Measurements from ENCODE around the gene FYN. TPM values are rescaled to one million over a fixed set of nuclear protein-coding genes. Genes with fewer than 3 reads are reported as not detected.
A peak's percentile ranks its signal among the peaks of the same experiment; 100 is the strongest.

Gene FYN
- total RNA-seq, 2 donors from 2014 or later: 87.0 to 94.7 TPM

- intact Hi-C loops (cut with DNase I): loop anchor here in 1 of 2 donors (10.0 kb wide), 1 partner anchor 60 kb away; the partner anchor contains the start of gene TRAF3IP2
- DNase-seq (ENCODE audit: low spot score): no peak
Observed at GRCh38 chr6:111664565-111665030, 208.7 kb downstream of the FYN start.

DNA sequence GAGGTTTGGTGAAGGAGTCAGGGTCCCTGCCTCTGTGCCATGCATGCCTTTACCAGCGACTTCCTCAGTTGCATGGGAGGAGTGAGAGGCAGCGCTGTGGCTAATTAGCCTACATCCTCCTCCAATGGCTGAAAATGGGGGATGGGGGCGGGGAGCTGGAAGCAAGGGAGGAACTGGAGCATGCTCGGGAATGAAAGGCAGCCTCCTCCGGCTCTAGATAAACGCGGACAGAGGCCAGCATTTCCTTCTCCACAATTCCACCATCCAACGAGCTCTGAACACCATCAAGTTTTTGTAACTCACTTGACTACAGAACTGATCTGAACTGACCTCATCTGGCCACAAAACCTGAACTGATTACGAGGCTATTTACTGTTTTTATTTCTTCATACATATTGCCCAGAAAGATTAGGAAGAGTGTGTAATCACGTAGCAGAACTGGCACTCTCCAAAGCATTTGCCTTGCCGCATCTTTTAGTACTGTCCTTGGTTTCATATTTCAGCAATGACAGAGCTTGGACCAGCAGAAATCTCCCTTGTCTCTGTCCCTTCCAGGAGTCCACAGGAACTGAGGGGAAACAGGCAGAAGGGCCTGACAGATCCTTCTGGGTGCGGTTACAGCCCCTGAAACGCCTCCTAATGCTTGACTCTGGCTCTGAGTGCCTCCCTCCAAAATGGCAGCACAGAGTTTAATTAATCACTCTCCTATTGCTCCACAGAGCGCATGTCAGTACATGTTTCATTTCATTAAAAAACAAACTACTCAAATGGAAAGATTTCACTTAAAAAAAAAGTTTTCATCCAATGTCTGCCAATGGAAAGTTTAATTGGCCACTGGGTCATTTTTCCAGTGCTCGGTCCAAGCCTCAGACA lies 209.3 kb downstream of the FYN start:
- intact Hi-C loops (cut with DNase I): loop anchor here in 1 of 2 donors (10.0 kb wide), 1 partner anchor 59 kb away; the partner anchor contains the start of gene TRAF3IP2
- DNase-seq (ENCODE audit: low spot score): peak; percentile 86

- intact Hi-C loops (cut with DNase I): loop anchor here in 1 of 2 donors (10.0 kb wide), 1 partner anchor 58 kb away; the partner anchor contains the start of gene TRAF3IP2
- no peak for DNase-seq (ENCODE audit: low spot score)
Observed at GRCh38 chr6:111662794-111663593, 210.3 kb downstream of the FYN start.

- DNase-seq (ENCODE audit: low spot score): no peak
- intact Hi-C loops (cut with DNase I): loop anchor here in 1 of 2 donors (10.0 kb wide), 1 partner anchor 57 kb away; the partner anchor contains the start of gene TRAF3IP2
Observed at GRCh38 chr6:111662072-111662793, 211.0 kb downstream of the FYN start.

DNA sequence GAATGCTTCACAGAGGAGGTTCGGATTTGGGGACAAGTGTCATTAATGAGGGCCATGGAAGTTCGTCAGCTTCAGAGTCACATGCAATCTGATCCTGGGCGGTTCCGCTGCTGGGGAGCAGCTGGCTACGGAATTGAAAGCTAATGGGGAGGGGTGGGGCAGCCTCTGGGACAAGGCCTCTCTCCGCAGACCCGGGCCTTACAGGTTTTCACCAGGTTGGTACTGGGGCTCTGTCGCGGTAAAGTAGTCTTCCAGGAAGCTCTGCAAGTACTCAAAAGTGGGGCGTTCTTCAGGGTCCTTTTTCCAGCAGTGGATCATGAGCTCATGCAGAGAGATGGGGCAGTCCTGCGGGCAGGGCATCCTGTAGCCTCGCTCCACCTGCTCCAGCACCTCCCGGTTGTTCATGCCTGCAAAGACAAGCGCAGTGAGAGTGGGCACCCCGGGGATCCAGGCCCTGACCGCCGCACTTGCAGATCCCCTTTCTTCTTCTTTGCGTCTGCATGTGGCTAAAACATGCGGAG lies 211.7 kb downstream of the FYN start:
- intact Hi-C loops (cut with DNase I): loop anchor here in 1 of 2 donors (10.0 kb wide), 1 partner anchor 57 kb away; the partner anchor contains the start of gene TRAF3IP2

DNA sequence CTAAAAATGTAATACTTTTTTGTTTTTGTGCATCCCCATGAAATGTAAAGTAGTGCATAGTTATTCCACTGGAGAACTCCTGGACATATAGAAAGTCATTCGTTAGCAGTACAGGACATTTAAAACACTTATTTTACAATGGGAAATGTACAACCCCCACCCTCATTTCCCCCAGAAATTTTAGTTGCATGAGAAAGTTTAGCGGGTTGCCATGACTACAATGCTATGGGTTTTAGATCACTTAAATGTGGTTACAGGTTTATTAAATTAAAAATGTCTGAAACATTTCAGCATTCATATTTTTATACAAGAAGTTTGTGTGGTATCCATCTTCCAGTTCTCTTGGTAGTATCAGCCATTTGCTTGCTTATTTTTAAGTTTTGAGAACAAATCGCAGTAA lies 212.7 kb downstream of the FYN start:
- intact Hi-C loops (cut with DNase I): loop anchor here in 1 of 2 donors (10.0 kb wide), 1 partner anchor 56 kb away; the partner anchor contains the start of gene TRAF3IP2
- no peak for DNase-seq (ENCODE audit: low spot score)

More for the DNA sequence above, 211.7 kb downstream of the FYN start:
- DNase-seq (ENCODE audit: low spot score): no peak

DNA sequence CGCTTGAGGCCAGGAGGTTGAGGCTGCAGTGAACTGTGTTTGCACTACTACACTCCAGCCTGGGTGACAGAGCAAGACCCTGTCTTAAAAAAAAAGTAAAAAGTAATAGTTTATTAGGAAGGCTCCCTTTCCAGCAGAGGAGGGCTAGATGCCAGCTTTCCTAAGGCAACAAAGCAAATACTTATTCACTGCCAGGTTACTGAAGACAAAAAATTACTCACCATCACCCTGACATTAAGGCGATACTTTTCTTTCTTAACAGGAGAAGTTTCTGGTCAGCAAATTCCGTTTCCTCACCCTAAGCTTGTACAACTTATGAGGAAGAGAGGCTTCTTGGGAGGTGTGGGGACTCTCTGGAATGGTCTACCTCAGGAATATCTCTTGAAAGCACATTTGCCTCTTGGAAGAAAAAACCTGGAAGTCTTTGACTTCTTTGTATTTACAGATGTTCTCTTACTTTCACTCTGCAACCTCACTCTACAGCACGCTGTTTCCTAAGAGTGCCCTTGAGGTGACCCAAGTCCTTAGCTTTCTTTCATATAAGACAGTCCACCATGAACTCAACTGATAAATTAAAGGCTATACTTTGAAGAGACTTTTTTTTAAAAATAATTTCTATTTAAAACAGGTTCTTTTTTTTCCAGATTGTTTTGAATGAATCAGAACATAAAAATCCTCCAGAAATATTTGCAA lies 214.6 kb downstream of the FYN start:
- DNase-seq (ENCODE audit: low spot score): no peak
- intact Hi-C loops (cut with DNase I): no loop called here

DNA sequence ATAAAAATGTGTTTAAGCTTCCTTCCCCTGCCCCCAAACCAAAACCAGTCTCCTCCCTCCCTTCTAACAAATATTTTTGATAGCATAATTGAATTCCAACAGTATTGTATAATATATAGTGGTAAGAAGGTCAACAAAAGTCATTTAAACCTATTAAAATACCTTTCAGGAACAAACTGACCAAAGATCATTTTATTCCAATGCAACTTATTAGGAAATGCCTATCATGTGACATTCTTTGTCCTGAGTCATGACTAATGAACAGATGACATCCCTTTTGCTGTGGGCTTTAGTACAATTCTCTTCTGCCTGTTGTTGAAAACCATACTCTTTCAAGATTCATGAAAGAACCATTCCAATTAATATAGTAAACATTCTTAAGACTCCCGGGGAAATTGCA lies 216.1 kb downstream of the FYN start:
- intact Hi-C loops (cut with DNase I): no loop called here
- DNase-seq (ENCODE audit: low spot score): no peak

DNA sequence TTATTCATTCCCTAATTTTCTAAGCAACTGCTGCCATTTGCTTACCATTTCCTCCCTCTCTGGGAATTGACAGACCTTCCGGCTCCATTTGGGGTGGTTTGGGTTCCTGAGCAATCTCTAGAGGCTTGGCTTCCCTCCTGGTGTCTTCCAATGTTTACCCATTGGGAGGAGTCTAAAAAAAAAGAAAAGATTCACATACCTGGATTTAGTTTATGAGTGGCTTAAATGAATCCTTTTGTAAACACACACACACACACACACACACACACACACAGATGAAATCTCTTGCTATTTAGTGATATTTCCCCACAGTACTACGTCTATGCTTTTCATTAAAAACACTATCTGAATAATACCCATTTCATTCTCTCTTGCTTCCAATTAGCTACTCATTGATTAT lies 219.3 kb downstream of the FYN start:
- DNase-seq (ENCODE audit: low spot score): no peak
- intact Hi-C loops (cut with DNase I): no loop called here

- intact Hi-C loops (cut with DNase I): no loop called here
Observed at GRCh38 chr6:111653434-111653833, 219.8 kb downstream of the FYN start.

GRCh38 chr6:111652156-111652555 lies 221.1 kb downstream of the FYN start:
- intact Hi-C loops (cut with DNase I): no loop called here
- DNase-seq (ENCODE audit: low spot score): no peak

More at GRCh38 chr6:111653434-111653833, 219.8 kb downstream of the FYN start:
- DNase-seq (ENCODE audit: low spot score): no peak

DNA sequence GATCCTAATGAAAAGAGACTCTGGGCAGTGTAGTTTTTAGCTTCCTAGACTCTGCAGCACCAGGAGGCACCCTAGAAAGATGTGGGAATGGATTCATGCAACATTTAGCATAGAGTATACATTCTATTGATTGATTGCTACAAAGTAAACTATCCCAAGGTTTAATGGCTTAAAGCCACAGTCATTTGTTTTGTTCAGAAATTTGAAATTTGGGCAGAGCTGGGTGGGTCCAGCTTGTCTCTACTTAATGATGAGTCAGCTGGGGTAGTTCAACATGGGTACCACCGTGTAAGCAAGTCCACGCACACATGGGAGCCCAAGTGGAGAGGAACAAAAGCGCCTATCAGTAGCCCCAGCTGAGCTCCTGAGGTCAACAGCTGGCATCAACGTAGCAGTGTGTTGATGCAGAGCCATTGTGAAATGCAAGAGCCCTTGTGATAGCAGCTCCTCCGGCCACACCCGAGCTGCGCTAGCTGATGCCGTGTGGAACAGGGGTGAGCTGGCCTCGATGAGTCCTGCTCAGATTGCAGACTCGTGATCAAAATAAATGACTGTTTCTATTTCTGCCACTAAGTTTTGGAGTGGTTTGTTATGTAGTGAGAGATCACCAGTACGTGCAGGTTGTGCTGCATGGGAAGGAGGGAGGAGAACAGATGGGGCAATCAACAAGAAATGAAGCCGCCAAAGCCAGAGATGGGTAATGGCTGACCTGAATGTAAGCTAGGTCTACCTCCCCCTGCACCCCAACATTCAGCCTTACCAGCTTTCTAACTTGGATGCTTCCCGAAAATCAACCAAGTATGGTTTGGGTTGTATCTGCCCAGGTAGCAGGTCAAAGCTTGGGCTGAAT lies 221.8 kb downstream of the FYN start:
- intact Hi-C loops (cut with DNase I): no loop called here
- DNase-seq (ENCODE audit: low spot score): no peak

GRCh38 chr6:111650049-111650448 lies 223.2 kb downstream of the FYN start:
- intact Hi-C loops (cut with DNase I): no loop called here

GRCh38 chr6:111648100-111648499 lies 225.2 kb downstream of the FYN start:
- DNase-seq (ENCODE audit: low spot score): no peak
- intact Hi-C loops (cut with DNase I): loop anchor here in 1 of 2 donors (10.0 kb wide), 1 partner anchor 383 kb away; no protein-coding TSS in a partner anchor

More at GRCh38 chr6:111650049-111650448, 223.2 kb downstream of the FYN start:
- no peak for DNase-seq (ENCODE audit: low spot score)

GRCh38 chr6:111646942-111647341 lies 226.3 kb downstream of the FYN start:
- intact Hi-C loops (cut with DNase I): loop anchor here in 1 of 2 donors (10.0 kb wide), 1 partner anchor 382 kb away; no protein-coding TSS in a partner anchor
- DNase-seq (ENCODE audit: low spot score): peak; percentile 90

- no peak for DNase-seq (ENCODE audit: low spot score)
- intact Hi-C loops (cut with DNase I): loop anchor here in 1 of 2 donors (10.0 kb wide), 1 partner anchor 381 kb away; no protein-coding TSS in a partner anchor
Observed at GRCh38 chr6:111646034-111646433, 227.2 kb downstream of the FYN start.

GRCh38 chr6:111644893-111645430 lies 228.3 kb downstream of the FYN start:
- intact Hi-C loops (cut with DNase I): loop anchor here in 1 of 2 donors (10.0 kb wide), 1 partner anchor 380 kb away; no protein-coding TSS in a partner anchor
- DNase-seq (ENCODE audit: low spot score): no peak
